Measurements from ENCODE around the gene KIZ.
A peak's percentile ranks its signal among the peaks of the same experiment; 100 is the strongest.

KIZ gene, protein sequence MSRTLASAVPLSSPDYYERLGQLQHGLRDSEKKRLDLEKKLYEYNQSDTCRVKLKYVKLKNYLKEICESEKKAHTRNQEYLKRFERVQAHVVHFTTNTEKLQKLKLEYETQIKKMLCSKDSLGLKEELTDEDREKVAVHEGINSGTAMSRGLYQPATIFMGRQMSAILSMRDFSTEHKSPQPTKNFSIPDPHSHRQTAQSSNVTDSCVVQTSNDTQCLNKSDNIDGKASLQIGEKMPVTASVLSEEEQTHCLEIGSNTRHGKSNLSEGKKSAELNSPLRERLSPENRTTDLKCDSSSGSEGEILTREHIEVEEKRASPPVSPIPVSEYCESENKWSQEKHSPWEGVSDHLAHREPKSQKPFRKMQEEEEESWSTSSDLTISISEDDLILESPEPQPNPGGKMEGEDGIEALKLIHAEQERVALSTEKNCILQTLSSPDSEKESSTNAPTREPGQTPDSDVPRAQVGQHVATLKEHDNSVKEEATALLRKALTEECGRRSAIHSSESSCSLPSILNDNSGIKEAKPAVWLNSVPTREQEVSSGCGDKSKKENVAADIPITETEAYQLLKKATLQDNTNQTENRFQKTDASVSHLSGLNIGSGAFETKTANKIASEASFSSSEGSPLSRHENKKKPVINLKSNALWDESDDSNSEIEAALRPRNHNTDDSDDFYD

DNA sequence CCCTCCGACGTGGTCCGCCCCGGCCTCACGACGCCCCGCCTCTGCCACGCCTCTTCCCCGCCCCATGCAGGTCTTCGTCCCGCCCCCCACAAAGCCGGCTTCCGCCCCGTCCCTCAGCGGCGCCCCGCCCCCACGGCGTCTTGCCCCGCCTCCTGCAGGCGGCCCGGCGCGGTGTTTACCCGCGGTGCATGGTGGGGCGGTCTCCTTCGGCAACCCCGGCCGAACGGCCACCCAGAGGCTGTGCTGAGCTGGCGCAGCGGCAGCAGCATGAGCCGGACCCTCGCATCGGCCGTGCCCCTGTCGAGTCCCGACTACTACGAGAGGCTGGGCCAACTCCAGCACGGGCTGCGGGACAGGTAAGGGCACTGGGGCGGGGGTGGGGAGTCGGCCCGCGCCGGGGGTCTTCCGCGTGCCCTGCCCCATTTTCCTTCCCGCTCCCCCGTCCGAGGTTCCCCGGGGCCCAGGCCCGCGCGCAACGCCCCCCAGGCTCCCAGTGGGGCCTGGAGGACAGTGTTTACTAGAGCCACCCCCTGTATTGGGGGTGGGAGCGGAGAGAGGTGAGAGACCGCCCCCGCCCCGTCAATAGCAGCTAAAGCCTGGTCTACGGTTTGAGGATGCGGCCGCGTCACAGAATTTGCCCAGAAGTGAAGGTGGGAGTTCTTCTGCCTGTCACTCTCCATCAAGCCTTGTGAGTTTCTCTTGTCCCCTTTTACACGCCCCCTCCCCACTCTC lies at the start of gene KIZ:
Gene KIZ, plus strand, starts transcription at position 234 of the 732 bp plus-strand sequence. Its CDS starts 34 bp downstream, at position 268.
- DNase-seq: peak; percentile 98

DNA sequence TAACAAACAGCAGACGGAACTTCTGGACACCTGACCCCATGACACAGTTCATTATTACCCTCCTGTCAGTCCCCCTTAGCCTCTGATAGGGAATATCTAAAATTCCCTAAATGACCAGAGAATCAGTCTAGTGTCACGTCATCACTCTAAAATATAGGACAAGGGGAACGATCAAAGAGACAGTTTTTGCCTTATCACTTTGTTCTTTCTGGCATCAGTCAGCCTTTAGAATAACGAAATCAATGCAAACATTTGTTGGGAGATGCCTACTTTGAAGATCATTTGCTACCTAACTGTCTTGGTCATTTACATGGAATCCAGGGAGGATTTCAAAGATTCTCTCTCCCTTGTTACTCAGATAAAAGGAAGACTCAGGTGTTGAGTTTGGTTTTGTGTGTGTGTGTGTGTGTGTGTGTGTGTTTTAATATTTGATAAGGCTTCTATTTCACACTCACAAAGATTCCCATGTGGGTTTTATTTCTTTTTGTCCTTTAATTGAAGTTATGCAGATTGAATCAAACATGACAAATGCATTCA lies 48.0 kb upstream of the KIZ start:
- DNase-seq: no peak

DNA sequence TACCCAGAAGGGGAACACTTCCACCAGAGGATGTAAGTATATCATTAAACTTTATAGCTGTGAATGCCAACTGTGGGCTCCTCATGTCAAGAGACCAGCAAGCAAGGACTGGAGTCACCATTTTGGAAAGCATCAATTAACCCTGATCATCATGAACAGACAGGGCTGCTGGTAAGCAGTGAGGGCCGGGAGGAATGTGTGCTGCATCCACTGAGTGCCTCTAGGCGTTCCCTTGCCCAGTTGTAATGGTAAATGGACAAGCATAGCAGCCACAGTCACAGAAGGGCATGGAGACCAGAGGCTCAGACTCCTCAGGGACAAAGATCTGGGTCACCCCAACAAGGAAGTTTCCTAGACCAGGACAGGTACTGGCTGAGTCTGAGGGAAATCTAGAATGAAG lies 43.3 kb upstream of the KIZ start:
- DNase-seq: no peak

- no peak for DNase-seq
Observed at GRCh38 chr20:21083825-21084325, 42.0 kb upstream of the KIZ start.

- no peak for DNase-seq
Observed at GRCh38 chr20:21087862-21088540, 37.9 kb upstream of the KIZ start.

- DNase-seq: no peak
Observed at GRCh38 chr20:21089391-21089790, 36.5 kb upstream of the KIZ start.

DNA sequence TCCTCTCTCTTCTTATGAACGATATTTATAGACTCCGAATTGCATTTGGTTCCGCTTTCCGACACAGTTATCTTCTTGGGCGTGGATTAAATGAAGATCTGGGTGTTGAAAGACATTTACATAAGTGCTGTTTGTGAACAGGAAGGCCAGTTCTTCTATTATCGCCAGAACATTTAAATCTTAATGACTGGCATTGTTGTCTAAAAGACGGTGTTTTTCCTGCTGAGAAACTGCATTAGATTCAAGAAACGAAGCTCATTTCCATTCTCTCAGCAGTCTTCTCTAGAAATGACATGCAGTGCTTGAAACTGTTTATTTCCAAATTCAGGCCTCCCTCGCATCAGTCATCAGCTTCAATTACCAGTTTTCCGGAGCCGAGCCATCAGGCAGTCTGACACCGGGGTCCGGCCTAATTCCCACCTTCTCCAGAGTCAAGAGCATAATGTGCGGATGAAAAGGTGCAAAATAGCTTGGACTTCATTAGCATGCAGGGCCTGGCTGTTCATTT lies 35.7 kb upstream of the KIZ start:
- no peak for DNase-seq

- no peak for DNase-seq
Observed at GRCh38 chr20:21090721-21091120, 35.2 kb upstream of the KIZ start.

- DNase-seq: no peak
Observed at GRCh38 chr20:21092806-21093205, 33.1 kb upstream of the KIZ start.

- DNase-seq: no peak
Observed at GRCh38 chr20:21096321-21097043, 29.4 kb upstream of the KIZ start.

DNA sequence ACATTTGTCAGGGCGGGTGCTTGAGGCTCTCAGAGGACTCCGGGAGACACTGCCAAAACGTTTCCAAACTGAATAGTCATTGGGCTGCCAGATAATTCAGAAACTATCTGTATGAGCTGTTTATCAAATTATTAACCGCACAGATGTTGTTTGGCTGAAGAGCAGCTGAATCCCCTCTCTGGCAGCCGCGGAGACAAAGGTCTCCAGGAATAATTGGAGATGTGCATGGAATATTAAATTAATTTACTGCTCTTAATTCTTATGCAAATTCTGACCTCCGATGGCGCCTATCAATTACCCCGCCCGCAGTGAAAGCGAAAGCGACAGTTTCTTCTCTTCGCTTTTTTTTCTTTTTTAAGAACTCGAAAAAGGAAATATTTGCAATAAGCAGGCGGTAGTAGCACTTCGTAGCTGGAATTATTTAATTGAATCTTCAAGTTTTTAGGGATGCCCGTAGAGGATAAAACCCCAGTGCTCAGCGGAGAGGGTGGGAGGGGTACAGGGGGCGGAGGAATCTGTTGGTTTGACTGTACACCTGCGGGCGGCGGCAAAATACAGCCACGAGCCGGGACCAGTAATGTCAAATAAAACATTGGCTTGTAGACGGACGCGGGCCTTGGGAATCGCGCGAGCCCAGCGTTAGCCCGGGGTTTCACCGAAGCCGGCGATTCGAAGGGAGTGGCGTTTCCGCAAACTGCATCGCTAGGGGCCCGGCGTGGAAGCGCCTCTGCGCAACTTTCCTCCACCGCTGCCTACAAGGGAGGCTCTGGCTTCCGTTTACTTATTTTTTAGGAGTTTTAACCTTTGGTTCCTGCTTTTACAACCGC lies 25.9 kb upstream of the KIZ start:
- peak; percentile 60 for DNase-seq

DNA sequence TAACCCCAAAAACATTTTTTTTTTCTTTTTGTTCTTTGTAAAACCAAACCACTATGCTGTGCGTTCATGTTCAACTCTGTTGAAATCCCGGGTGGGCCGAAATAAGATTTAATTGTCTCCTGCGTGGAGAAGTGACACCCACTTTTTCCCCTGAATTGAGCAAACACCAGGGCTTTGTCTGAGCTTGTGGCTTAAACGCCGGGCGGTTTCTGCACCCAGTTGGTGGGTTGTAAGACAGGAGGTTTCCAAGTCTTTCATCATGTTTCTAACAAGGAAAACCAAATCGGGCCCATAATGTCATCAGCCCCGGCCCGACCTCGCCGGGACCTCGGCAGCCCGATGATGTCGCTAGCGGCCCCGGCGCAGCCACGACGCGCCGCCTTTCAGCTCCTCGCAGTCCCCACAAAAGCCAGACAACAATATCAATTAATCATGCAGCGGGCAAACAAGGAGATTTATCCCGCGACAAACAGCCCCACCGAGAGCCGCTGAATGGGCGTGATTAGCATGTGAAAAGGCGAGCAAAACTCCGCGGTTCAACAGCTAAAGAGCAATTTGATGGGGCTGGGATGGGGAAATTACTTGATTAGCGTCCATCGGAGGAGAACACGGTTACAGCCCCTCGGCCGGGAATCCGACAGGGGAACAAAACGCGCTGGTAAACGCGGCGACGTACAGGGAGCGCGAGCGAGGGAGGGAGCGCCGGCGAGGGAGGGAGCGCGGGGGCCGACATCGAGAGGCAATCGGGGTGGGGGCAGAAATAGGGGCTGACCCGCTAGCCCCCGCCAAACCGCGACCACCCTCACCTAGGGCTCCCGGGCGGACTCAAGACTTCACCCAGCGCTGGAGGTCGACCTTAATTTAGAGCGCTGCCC lies 25.1 kb upstream of the KIZ start:
- peak; percentile 46 for DNase-seq

DNA sequence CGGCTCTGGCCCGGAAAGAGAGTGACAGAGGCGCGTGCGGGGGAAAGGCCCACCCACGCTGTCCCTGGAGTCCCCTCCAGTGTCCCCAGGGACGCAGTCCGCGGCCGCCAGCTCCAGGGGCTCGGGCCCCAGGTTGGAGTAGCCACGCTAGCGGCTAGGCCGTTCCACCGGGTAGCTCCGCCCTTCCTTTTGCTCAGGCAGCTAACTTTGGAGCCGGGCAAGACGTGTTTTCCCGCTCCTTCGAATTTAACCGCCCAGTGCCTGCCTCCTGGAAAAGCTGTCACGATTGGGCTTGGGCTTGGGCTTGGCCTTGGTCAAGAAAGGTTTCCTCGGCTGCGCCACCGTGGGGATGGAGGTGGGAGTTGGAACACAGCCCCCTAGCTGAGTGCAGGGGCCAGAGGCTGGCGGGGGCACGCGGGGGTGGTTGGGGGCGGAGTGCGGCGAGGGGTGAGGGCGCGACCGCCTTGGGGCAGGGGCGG lies 24.4 kb upstream of the KIZ start:
- peak; percentile 37 for DNase-seq

DNA sequence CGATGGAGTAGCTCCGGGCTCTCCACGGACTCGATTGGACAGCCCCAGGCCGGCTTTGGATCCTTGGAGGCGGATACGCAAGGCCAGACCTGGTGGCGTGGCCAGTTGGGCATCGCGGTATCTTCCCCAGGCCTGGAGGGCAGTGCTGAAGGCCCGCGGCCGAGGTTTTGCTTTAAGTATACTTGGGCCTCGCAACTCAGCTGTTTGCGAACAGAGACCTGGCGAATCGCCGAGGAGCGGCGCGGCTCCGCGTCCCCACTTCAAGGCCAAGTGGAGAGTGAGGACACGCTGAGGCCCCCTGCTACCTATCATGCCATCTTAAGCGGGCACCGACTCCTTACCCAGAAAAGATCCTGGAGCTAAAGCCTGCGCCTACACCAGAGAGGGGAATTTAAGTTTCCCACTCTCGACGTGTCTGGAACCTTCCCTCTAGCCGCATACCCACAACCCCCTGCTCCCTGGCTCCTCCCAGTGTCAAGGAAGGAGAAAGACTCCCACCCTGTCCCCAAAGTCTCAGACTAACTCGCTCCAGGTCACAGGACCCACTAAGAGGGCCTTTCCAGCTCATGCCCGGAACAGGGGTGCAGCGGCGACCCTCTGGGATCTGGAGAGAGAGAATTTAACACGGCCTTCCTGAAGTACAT lies 23.8 kb upstream of the KIZ start:
- peak; percentile 25 for DNase-seq

DNA sequence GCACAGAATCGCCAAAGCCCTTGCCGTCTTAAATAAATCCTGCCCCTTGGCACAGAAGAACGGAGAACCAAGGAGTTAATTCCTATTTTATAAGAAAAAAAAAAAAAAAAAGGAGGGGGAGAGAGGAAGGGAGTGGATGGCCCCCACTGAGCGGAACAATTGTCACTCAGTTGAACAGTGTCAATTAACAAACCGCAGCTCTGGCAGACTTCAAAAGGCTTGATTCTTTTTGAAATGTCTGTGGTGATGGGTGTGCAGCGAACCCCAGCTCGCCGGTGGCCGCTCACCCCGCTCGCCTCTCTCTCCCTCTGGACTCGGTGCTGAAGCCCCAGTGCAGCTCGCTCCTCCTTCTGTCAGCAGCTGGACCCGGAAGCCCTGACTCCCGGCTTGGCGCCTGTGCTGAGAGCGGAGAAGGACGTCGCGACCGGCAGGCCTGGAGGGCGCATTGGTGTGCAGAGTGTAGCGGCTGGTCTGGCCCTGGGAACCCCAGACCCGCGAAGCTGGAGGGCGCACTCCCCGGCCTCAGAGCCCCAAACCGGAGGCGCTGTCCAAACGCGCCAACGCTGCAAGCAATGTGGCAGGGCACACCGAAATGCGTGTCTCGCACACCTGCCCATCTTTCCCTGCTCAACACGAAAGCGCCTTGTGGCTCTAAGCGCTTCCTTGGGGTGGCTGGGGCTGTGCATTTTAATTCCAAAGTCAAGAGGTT lies 23.1 kb upstream of the KIZ start:
- peak; percentile 47 for DNase-seq

DNA sequence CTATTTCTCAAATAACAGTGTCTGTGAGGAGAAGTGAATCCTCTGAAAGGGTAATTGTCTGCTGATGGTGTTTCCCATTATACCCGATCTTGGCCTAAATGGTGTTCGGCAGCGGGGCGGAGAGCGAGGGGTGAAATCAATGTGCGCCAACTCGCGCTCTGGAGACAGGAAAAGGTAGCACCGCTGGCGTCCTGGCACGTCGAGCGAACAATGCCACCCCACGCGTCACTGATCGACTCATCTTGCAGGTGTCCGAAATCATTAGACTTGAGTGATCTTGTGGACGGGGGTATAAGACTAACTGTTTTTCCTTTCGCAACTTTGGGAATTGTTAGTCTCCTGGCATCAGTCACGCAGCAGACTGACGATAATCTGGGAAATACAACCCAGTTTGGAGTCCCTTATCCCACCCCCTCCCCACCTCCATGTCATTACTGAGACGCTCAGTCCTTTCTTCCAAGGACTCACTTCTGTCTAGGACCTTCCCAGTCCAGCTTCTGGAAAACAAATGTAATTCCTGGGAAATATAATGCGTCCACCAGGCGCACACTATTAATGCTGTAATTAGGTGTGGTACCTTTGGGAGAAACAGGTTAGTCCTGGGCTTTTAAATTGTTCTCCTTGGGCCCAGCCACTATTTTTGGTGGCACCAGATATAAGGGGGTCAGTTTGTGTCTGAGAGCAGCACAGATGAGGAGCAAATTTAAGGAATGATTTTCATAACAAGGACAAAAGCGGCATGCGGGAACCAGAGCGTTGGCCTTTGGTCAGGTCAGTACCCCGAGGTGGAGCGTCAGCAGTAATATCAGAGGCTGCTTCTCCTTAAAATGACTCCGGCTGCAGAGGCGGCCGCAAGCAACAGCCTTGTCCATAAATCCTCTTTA lies 22.1 kb upstream of the KIZ start:
- DNase-seq: peak; percentile 41

GRCh38 chr20:21104466-21104761 lies 21.5 kb upstream of the KIZ start:
- DNase-seq: no peak

GRCh38 chr20:21104921-21105320 lies 21.0 kb upstream of the KIZ start:
- DNase-seq: no peak
